NT2/D1 (cell line): Measurements from ENCODE around the gene CLASP1.

Source experiments
- SUZ12 ChIP-seq: IDR thresholded peaks from 2 replicates; pipeline ENCODE4 v1.6.1; 2011; ENCODE audit not compliant: insufficient read length, insufficient read depth; ENCODE audit errors: extremely low read depth
- YY1 ChIP-seq: IDR thresholded peaks from 2 replicates; pipeline ENCODE4 v1.6.1; 2011; ENCODE audit not compliant: insufficient read length, insufficient read depth

DNA sequence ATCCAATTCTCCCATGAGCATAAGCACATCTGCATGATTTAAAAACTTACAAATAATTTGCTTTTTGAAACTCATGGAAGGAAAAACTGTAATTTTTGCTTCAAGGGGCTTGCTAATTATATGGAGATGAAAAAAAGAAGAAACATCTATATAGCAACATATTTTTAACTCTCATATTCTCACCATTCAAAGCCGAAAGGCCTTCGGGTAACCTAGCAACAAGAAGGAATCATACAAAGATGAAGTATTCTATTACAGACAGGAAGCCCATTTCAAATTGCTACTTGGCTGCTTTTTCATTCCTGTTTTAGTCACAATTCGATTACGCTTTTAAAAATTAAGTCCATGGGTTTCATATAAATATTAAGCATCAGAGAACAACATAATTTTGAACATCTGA, 157.7 kb downstream of the CLASP1 start:
- no peak for TF ChIP-seq SUZ12
- no peak for TF ChIP-seq YY1
